Cardiac fibroblast (primary cell): Measurements from ENCODE around the gene CDH12.
"Not testable (repeated sequence)": the region's sequence is repeated elsewhere in the genome, so short reads cannot be mapped to it uniquely, and the experiment has no call there.

ENCODE experiments used
- DNase-seq, 2 donors: peaks; one replicate each; pipeline versions ENCODE4 v3.0.0 to v3.0.0-alpha.2; 2010; ENCODE audit warnings: low read depth in 2 of 2
- H3K4me3 ChIP-seq, 2 donors: replicated peaks in 1 of 2; 1 replicate in 1 of 2; 2 replicates in 1 of 2; pipeline ENCODE4 v1.5.1; 2011; ENCODE audit warnings: low read depth in 2 of 2, low read length in 2 of 2, mild to moderate bottlenecking in 2 of 2, moderate library complexity in 1 of 2
- TF ChIP-seq, protein P1 (sequence below): IDR thresholded peaks from one replicate; pipeline ENCODE4 v1.5.1; 2011; ENCODE audit warnings: low read depth, mild to moderate bottlenecking, low read length, inconsistent platforms

The CDH12 gene

DNA sequence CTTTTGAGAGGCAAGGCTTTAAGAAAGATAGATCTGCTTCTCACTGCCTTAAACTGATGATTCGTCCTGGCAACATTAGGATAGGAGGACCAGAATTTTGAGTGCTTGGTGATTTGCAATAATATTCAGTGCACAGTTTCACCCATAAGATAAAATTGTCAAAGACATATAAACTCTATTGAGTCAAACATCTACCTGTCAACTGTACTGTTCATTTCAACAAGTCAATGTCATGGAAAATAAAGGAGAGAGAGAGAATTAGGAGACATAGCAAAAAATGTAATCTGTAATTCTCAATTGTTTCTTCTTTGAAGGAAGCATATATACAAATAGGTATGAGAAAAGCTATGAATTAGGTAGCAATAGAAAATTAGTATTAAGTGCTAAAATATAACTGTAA is 237.2 kb downstream of the CDH12 start:
- no peak overlapping the region for H3K4me3 ChIP-seq
- DNase-seq = no peak
- TF ChIP-seq, protein P1, sequence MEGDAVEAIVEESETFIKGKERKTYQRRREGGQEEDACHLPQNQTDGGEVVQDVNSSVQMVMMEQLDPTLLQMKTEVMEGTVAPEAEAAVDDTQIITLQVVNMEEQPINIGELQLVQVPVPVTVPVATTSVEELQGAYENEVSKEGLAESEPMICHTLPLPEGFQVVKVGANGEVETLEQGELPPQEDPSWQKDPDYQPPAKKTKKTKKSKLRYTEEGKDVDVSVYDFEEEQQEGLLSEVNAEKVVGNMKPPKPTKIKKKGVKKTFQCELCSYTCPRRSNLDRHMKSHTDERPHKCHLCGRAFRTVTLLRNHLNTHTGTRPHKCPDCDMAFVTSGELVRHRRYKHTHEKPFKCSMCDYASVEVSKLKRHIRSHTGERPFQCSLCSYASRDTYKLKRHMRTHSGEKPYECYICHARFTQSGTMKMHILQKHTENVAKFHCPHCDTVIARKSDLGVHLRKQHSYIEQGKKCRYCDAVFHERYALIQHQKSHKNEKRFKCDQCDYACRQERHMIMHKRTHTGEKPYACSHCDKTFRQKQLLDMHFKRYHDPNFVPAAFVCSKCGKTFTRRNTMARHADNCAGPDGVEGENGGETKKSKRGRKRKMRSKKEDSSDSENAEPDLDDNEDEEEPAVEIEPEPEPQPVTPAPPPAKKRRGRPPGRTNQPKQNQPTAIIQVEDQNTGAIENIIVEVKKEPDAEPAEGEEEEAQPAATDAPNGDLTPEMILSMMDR = no peak

GRCh38 chr5:22614486-22615094 is 238.6 kb downstream of the CDH12 start:
- TF ChIP-seq, protein P1 = no peak
- DNase-seq = no peak
- no peak overlapping the region for H3K4me3 ChIP-seq

GRCh38 chr5:22612928-22613327 is 240.2 kb downstream of the CDH12 start:
- H3K4me3 ChIP-seq = no peak overlapping the region
- TF ChIP-seq, protein P1 = no peak
- DNase-seq = no peak

GRCh38 chr5:22611327-22611726 is 241.8 kb downstream of the CDH12 start:
- no peak overlapping the region for H3K4me3 ChIP-seq
- DNase-seq = no peak
- TF ChIP-seq, protein P1 = no peak

GRCh38 chr5:22607498-22607897 is 245.6 kb downstream of the CDH12 start:
- not testable (repeated sequence) for H3K4me3 ChIP-seq, DNase-seq

- TF ChIP-seq, protein P1 = no peak
- no peak overlapping the region for H3K4me3 ChIP-seq
- no peak for DNase-seq
These were observed 247.7 kb downstream of the CDH12 start for GRCh38 chr5:22605473-22605872.

- TF ChIP-seq, protein P1 = no peak
- H3K4me3 ChIP-seq = no peak overlapping the region
- no peak for DNase-seq
These were observed 248.4 kb downstream of the CDH12 start for GRCh38 chr5:22604711-22605110.
